ENCODE data around the gene PRIMPOL.
"Not testable (repeated sequence)": the region's sequence is repeated elsewhere in the genome, so short reads cannot be mapped to it uniquely, and the experiment has no call there.

Gene PRIMPOL

DNA sequence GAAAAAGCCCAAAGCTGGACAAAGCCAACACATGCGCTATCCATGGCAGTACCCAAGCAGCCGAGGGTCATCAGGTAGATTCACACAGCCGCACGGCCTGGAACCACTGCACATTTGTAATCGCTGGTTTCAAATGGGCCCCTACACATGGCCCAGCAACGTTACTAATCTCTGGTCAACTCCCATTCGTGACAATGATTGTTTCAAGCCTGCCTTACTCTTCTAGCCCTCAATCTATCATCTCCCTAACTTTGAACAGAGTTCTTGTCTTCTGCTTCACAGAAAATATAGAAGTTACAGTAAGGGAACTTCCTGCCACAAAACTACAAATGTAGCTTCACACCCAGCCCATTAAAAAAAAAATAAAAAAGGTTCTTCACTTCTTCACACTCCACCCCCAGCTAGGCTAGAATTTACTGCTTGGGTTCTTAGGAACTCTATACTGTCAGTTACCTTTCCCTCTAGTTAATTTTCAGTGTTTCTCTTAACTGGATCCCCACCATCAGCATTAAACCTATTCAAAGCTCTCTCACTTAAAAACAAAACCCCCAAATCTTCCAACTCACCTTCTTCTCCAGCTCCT, 24.5 kb upstream of the PRIMPOL start:
- Mint-ChIP-seq H3K36me3 (ENCODE audit: low read depth) (peaks cover 59% of the 10 kb centered on the region), H3K4me1 (ENCODE audit: low read depth) (peaks cover 33% of the 10 kb centered on the region), H3K9me3 (no peaks in the 10 kb centered on the region), H3K4me3 (no peak overlapping the region), H3K27me3 (ENCODE audit: low read depth) (no peaks in the 10 kb centered on the region), H3K27ac (peak overlapping the region; percentile 11)

GRCh38 chr4:184625783-184626596, 23.5 kb upstream of the PRIMPOL start:
- H3K4me1 Mint-ChIP-seq (ENCODE audit: low read depth), result peaks cover 35% of the 10 kb centered on the region
- not testable (repeated sequence) for H3K4me3 Mint-ChIP-seq
- H3K27ac Mint-ChIP-seq, result peak overlapping the region; percentile 7

DNA sequence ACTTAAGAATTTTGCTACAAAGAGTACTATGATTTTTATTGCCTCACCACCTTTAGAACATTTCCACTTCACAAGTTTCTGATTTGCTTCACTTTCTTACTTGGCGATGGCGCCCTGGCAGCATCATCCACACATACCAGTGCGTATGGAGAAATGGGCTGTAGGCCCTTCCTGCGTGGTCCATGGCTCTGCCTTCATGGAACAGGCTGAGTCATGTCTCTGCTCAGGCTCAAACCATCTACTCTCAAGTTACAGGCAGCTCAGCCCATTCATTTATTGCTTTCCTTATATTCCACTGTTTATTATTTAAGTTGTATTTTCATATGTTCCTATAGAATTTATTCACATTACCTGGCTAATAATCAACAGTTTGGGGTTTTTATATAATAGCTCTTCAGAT, 21.4 kb upstream of the PRIMPOL start:
- Mint-ChIP-seq H3K4me1 (ENCODE audit: low read depth) (peaks cover 41% of the 10 kb centered on the region), H3K9me3 (no peaks in the 10 kb centered on the region), H3K27ac (no peak overlapping the region), H3K27me3 (ENCODE audit: low read depth) (no peaks in the 10 kb centered on the region), H3K4me3 (no peak overlapping the region), H3K36me3 (ENCODE audit: low read depth) (peaks cover 77% of the 10 kb centered on the region)

More at GRCh38 chr4:184625783-184626596, 23.5 kb upstream of the PRIMPOL start:
- H3K9me3 Mint-ChIP-seq; H3K27me3 Mint-ChIP-seq (ENCODE audit: low read depth): not testable (repeated sequence)
- H3K36me3 Mint-ChIP-seq (ENCODE audit: low read depth), result peaks cover 67% of the 10 kb centered on the region

- Mint-ChIP-seq H3K9me3 (no peaks in the 10 kb centered on the region), H3K27me3 (ENCODE audit: low read depth) (no peaks in the 10 kb centered on the region), H3K4me3 (no peak overlapping the region), H3K27ac (no peak overlapping the region), H3K36me3 (ENCODE audit: low read depth) (peaks cover 76% of the 10 kb centered on the region), H3K4me1 (ENCODE audit: low read depth) (peaks cover 25% of the 10 kb centered on the region)
Measured at GRCh38 chr4:184632842-184633241, 16.7 kb upstream of the PRIMPOL start.

- Mint-ChIP-seq H3K4me1 (ENCODE audit: low read depth) (peaks cover 40% of the 10 kb centered on the region), H3K36me3 (ENCODE audit: low read depth) (peaks cover 76% of the 10 kb centered on the region), H3K27ac (no peak overlapping the region)
Measured at GRCh38 chr4:184635381-184635780, 14.2 kb upstream of the PRIMPOL start.

DNA sequence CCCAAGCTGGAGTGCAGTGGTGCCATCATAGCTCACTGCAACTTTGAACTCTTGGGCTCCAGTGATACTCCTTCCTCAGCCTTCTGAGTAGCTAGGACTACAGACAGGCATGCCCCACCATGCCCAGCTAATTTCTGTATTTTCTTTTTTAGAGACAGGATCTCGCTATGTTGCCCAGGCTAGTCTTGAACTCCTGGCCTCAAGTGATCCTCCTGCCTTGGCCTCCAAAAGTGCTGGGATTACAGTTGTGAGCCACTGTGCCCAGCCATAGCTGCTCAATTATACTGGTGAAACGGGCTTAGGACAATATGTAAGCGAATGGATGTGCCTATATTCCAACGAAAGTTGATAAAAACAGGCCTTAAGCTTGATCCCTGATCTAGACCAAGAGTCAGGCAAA, 13.4 kb upstream of the PRIMPOL start:
- Mint-ChIP-seq H3K27ac (no peak overlapping the region), H3K4me3 (no peak overlapping the region), H3K36me3 (ENCODE audit: low read depth) (peaks cover 74% of the 10 kb centered on the region)

More at GRCh38 chr4:184635381-184635780, 14.2 kb upstream of the PRIMPOL start:
- H3K27me3 Mint-ChIP-seq (ENCODE audit: low read depth), result no peaks in the 10 kb centered on the region
- H3K9me3 Mint-ChIP-seq, result no peaks in the 10 kb centered on the region
- H3K4me3 Mint-ChIP-seq, result no peak overlapping the region

DNA sequence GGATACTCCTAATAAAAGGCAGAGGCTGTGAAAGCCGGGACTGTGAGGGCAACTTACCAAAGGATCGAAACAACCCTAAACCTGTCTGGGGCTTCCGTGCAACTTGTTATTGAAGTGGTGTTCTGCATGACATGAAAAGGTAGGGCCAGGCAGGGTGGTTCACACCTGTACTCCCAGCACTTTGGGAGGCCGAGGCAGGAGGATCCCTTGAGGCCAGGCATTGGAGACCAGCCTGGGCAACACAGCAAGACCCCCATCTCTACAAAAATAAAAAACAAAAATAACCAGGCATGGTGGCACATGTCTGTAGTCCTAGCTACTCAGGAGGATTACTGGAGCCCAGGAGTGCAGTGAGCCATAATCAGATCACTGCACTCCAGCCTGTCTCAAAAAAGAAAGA, 12.6 kb upstream of the PRIMPOL start:
- Mint-ChIP-seq H3K9me3 (no peaks in the 10 kb centered on the region), H3K4me3 (no peak overlapping the region), H3K36me3 (ENCODE audit: low read depth) (peaks cover 77% of the 10 kb centered on the region), H3K27me3 (ENCODE audit: low read depth) (no peaks in the 10 kb centered on the region), H3K27ac (no peak overlapping the region), H3K4me1 (ENCODE audit: low read depth) (peaks cover 49% of the 10 kb centered on the region)

More for the DNA sequence above, 13.4 kb upstream of the PRIMPOL start:
- Mint-ChIP-seq H3K9me3 (no peaks in the 10 kb centered on the region), H3K27me3 (ENCODE audit: low read depth) (no peaks in the 10 kb centered on the region), H3K4me1 (ENCODE audit: low read depth) (peaks cover 45% of the 10 kb centered on the region)

DNA sequence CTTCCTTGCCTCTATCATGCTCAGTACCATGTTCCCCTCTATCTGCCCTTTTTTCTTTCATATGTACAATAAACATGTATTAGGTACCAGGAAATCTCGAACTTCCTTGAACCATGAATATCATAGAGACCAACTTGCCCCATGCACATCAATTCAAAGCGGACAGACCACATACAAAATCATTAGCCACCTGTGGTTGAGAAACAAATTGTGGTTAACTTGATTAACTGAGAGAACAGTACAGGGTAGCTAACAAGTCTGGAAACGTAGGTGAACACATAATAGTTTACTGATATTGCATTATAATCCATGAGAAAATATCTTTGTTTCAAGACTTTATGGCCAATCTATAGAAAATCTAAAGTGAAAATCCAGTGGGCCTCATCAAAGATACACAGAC, 8.5 kb upstream of the PRIMPOL start:
- H3K9me3 Mint-ChIP-seq, result no peaks in the 10 kb centered on the region
- no peak overlapping the region for H3K4me3 Mint-ChIP-seq
- peaks cover 57% of the 10 kb centered on the region for H3K4me1 Mint-ChIP-seq (ENCODE audit: low read depth)
- no peaks in the 10 kb centered on the region for H3K27me3 Mint-ChIP-seq (ENCODE audit: low read depth)
- no peak overlapping the region for H3K27ac Mint-ChIP-seq
- H3K36me3 Mint-ChIP-seq (ENCODE audit: low read depth), result peaks cover 62% of the 10 kb centered on the region

DNA sequence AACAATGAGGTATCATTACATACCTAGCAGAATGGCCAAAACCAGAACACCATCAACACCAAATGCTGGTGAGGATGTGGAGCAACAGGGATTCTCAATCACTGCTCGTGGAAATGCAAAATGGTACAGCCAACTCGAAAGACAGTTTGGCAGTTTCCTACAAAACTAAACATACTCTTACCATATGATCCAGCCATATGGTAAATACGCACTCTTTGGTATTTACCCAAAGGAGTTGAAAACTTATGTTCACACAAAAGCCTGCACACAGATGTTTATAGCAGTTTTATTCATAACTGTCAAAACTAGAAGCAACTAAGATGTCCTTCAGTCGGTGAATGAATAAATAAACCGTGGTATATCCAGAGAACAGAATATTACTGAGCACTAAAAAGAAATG, 8.1 kb upstream of the PRIMPOL start:
- Mint-ChIP-seq H3K4me1 (ENCODE audit: low read depth) (peaks cover 61% of the 10 kb centered on the region), H3K27ac (no peak overlapping the region), H3K9me3 (no peaks in the 10 kb centered on the region), H3K36me3 (ENCODE audit: low read depth) (peaks cover 62% of the 10 kb centered on the region), H3K27me3 (ENCODE audit: low read depth) (no peaks in the 10 kb centered on the region), H3K4me3 (peak overlapping the region; percentile 34)

GRCh38 chr4:184643731-184644130, 5.8 kb upstream of the PRIMPOL start:
- H3K9me3 Mint-ChIP-seq, result no peaks in the 10 kb centered on the region
- peak overlapping the region; percentile 69 for H3K4me3 Mint-ChIP-seq
- H3K4me1 Mint-ChIP-seq (ENCODE audit: low read depth), result peaks cover 71% of the 10 kb centered on the region
- peak overlapping the region; percentile 69 for H3K27ac Mint-ChIP-seq
- no peaks in the 10 kb centered on the region for H3K27me3 Mint-ChIP-seq (ENCODE audit: low read depth)
- peaks cover 60% of the 10 kb centered on the region for H3K36me3 Mint-ChIP-seq (ENCODE audit: low read depth)

DNA sequence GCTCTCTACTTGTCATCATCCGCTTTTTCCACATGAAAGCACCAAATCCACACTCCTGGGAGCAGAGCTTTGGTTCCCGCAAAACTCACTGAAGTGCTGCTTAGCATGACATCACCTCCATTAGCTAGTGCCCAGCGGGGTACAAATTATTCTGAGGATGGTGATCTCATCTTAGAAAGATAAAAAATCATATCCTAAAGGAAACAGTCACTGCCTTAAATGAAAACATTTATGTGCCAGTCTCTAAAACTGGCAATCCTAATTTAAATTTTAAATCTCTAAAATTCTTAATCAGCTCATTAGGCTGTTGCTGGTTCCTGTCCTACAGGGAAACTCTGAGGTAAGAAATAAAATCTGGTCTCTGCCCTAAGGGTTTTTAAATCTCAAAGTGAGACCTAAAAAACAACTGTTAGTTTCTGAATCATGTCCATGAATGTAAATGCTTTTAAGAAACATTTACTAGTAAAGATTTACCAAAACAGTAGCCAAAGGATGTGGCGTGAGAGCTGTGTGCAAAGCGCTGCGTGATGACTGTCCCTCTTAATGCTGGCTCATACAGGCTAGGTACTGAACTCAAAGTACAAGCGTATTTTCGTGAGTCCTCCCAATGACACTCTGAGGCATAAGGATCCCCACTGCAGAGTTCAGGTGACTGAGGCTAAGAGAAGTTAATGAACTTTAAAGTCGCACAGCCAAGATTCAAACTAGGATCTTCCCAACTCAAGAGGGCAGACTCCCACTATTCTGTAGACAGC, 4.8 kb upstream of the PRIMPOL start:
- peak overlapping the region; percentile 66 for H3K27ac Mint-ChIP-seq
- H3K36me3 Mint-ChIP-seq (ENCODE audit: low read depth), result peaks cover 51% of the 10 kb centered on the region
- H3K4me1 Mint-ChIP-seq (ENCODE audit: low read depth), result peaks cover 62% of the 10 kb centered on the region
- H3K9me3 Mint-ChIP-seq, result no peaks in the 10 kb centered on the region
- H3K27me3 Mint-ChIP-seq (ENCODE audit: low read depth), result no peaks in the 10 kb centered on the region
- peak overlapping the region; percentile 63 for H3K4me3 Mint-ChIP-seq

GRCh38 chr4:184645904-184646610, 3.5 kb upstream of the PRIMPOL start:
- peaks cover 50% of the 10 kb centered on the region for H3K36me3 Mint-ChIP-seq (ENCODE audit: low read depth)

DNA sequence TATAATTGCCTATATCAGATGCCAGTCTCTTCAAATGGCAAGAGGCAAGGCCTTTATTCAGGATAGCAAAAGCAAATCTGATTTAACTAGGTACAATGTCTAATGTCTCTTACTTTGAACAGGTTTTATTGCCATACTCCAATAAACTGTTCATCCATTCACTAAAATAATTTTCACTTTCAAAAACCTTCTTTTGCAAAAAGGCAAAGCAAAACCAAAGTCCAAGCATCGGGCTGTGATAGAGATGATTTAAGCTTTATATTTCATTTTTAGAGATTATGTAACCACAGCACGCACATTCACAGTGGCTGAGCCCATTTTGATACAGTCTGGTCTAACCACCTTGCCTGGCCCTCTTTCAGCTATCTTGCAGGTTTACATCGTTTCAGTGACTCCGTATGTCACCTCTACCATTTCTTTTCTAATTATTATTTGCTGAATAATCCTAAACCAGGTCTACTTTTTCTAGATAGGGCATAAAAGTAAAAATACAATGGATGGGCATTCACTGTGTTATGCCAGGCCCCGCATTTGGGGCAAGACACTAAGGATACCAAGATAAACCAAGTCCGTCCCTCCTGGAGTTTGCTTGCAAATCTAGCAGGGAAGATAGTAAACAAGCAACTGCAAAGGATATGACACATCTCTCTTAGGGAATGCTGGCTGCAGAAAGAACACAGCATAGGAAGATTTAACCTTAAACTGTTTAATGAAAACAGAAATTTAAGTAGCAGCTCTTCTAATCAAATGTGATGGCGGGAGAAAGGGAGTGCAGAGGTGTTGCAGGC, 2.1 kb upstream of the PRIMPOL start:
- H3K27ac Mint-ChIP-seq, result peak overlapping the region; percentile 92
- H3K4me1 Mint-ChIP-seq (ENCODE audit: low read depth), result peaks cover 56% of the 10 kb centered on the region
- H3K4me3 Mint-ChIP-seq, result peak overlapping the region; percentile 99
- H3K27me3 Mint-ChIP-seq (ENCODE audit: low read depth), result no peaks in the 10 kb centered on the region
- peaks cover 41% of the 10 kb centered on the region for H3K36me3 Mint-ChIP-seq (ENCODE audit: low read depth)
- no peaks in the 10 kb centered on the region for H3K9me3 Mint-ChIP-seq

More at GRCh38 chr4:184645904-184646610, 3.5 kb upstream of the PRIMPOL start:
- Mint-ChIP-seq H3K4me3 (peak overlapping the region; percentile 99), H3K27me3 (ENCODE audit: low read depth) (no peaks in the 10 kb centered on the region), H3K4me1 (ENCODE audit: low read depth) (peaks cover 61% of the 10 kb centered on the region), H3K9me3 (no peaks in the 10 kb centered on the region), H3K27ac (peak overlapping the region; percentile 8)

DNA sequence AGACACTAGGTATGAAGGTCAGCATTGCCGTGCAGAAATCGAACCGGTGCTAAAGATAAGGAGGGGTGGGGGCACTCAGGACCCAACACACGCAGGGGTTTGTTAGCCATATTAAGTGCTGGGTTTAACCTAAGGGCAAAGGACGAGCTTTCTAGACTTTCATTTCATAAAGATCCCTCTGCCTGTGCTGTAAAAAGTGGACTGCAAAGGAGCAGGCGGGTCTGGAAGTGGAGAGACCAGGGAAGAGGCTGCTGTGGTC, 1.6 kb upstream of the PRIMPOL start:
- Mint-ChIP-seq H3K27ac (peak overlapping the region; percentile 92), H3K9me3 (no peaks in the 10 kb centered on the region), H3K36me3 (ENCODE audit: low read depth) (peaks cover 40% of the 10 kb centered on the region), H3K4me3 (peak overlapping the region; percentile 99), H3K27me3 (ENCODE audit: low read depth) (no peaks in the 10 kb centered on the region), H3K4me1 (ENCODE audit: low read depth) (peaks cover 59% of the 10 kb centered on the region)
